NOMO-1 (cell line): Measurements from ENCODE around the gene FKBP5.
"Not testable (repeated sequence)": the region's sequence is repeated elsewhere in the genome, so short reads cannot be mapped to it uniquely, and the experiment has no call there.

Source experiments
- DNase-seq, 2 experiments: peaks; one replicate each; lab custom pipeline; 2025; ENCODE audit not compliant: unreplicated experiment in 2 of 2; lab: John Stamatoyannopoulos, UW

FKBP5 gene

GRCh38 chr6:35724471-35724870 lies 35.8 kb upstream of the FKBP5 start:
- DNase-seq: no peak

- DNase-seq: no peak
These were observed 35.3 kb upstream of the FKBP5 start for GRCh38 chr6:35724059-35724458.

- DNase-seq: no peak
These were observed 34.9 kb upstream of the FKBP5 start for GRCh38 chr6:35723587-35723986.

- DNase-seq: no peak
These were observed 33.5 kb upstream of the FKBP5 start for GRCh38 chr6:35722121-35722761.

DNA sequence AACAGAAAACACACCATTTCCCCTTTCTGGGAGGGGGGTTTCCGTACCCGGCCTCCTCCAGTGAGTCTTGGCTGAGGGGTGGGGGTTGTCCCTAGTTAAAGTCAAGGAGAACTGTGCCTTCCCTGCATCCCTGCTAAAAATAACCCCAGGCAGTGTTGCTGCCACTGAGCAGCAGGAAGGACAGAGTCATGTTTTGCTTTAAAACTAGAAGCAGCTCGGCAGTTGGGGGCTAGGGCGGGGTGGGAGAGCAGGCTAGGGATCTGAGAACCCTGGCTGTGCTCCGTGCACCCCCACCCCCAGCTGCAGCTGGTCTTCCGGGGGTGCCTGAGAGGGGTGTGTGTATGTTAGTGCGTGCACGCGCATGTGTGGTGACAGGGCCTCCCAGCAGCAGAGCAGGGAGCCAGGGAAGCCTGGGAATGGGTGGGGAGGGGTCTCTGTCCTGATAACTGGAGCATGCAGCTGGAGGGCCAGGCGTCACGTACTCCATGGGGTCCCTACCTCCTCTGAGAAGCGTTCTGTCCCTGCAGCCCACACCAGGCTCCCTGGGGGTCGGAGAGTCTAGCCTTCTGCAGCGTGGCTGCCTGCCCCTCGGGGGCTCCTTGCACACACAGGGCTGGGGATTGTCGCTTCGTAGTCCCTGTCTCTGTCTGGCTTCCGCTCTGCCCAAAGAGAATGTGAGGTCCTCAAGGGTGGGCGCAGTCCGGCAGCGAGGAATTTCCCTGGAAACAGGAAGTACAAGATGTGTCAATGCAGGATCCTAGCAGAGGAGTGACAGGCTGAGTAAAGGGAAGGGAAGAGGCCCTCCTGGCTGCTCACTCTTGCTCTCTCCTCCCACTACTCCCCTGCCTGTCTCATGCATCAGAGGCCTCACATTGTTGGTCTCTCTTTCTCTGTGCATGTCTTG lies 31.4 kb upstream of the FKBP5 start:
- peak; percentile 57 to 72 for DNase-seq

GRCh38 chr6:35719404-35719829 lies 30.7 kb upstream of the FKBP5 start:
- no peak for DNase-seq

- DNase-seq: peak; percentile 43 to 49
These were observed 30.2 kb upstream of the FKBP5 start for GRCh38 chr6:35718911-35719381.

- DNase-seq: no peak
These were observed 29.6 kb upstream of the FKBP5 start for GRCh38 chr6:35718375-35718736.

GRCh38 chr6:35717449-35718374 lies 29.0 kb upstream of the FKBP5 start:
- peak in 1 of 2 experiments; percentile 25 for DNase-seq

DNA sequence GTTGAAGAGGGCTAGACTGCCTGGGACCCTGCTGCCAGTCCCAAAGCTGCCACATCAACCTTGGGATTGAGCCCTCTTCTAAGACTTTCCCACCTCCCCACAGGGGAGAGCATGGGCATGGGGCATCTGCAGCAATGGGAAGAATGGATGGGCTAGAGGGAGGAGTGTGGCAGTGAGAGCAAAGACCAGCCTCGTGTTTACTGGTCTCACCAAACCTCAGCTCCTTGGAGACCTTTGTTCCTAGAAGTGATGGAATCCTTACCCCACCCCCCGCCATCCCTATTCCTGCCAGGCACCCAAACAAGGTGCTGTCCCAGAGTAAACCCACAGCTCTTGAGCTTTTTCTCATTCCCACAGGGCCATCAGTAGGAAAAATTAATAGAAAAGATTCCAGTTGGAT lies 28.1 kb upstream of the FKBP5 start:
- DNase-seq: no peak

- DNase-seq: no peak
These were observed 24.5 kb upstream of the FKBP5 start for GRCh38 chr6:35713006-35713767.

- DNase-seq: no peak
These were observed 23.0 kb upstream of the FKBP5 start for GRCh38 chr6:35711731-35712130.

- no peak for DNase-seq
These were observed 21.6 kb upstream of the FKBP5 start for GRCh38 chr6:35710241-35710847.

DNA sequence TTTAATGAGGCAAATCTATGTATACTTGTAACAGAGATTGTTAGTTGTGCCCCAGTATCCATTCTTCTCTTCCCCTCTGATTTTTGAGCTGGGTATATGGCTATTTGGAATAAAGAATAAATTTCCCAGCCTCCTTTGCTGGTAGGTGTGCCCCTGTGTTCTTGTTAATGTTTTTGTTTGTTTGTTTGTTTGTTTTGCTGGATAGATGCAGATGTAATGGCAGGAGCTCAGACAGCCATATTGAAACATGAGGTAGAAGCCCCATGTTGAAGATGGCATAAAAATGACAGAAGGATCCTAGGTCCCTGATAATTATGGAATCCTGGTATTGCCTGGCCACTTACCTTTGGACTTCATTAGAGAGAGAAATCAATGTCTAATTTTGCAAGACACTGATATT lies 19.9 kb upstream of the FKBP5 start:
- DNase-seq: no peak

- DNase-seq: no peak
These were observed 19.1 kb upstream of the FKBP5 start for GRCh38 chr6:35707714-35708407.

DNA sequence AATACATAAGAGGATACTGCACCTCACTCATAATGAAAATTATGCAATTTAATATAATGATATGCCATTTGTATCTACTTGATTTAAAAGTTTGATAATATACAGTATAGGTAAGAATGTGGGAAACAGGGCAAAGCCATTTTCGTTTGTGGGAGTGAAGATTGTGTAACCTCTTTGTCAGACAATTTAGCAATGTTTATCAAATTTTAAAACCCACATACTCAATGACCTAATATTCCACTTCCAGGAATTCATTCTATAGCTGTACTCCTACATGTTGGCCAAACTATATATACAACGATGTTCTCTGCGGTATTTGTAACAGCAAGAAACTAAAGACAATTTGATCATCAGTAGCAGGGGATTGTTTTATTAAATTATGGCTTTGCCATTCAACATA lies 17.8 kb upstream of the FKBP5 start:
- DNase-seq: peak in 1 of 2 experiments; percentile 48

DNA sequence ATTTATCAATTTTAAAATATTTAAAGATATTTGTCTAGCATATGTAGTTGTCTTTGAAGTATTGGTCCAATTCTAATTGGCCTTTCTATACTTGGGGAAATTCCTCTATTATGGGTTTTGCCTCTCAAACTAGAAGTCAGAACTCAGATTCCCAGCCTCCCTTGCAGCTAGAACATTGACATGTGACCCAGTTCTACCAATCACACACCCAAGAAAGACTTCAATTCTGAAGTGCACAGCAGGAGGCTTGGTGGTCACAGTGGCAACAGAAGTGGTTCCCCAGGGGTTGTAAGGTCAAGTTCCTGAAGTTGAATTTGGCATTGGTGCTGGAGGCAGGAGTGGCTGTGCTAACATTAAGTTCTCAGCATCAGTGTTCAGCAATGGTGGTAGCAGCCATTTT lies 14.8 kb upstream of the FKBP5 start:
- DNase-seq: no peak

GRCh38 chr6:35698858-35699257 lies 10.1 kb upstream of the FKBP5 start:
- no peak for DNase-seq

DNA sequence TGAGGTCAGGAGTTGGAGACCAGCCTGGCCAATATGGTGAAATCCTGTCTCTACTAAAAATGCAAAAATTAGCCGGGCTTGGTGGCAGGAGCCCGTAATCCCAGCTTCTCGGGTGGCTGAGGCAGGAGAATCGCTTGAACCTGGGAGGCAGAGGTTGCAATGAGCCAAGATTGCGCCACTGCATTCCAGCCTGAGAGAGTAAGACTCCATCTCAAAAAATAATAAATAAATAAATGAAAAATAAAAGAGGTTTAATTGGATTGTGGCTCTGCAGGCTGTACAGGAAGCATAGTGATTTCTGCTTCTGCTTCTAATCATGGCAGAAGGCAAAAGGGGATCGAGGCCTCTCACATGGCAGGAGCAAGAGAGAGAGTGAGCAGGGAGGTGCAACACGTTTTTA lies 9.7 kb upstream of the FKBP5 start:
- not testable (repeated sequence) for DNase-seq
